GM12878 (cell line): ENCODE measurements around the gene AXIN1. TPM values are rescaled to one million over a fixed set of nuclear protein-coding genes. Genes with fewer than 3 reads are reported as not detected.

Experiments
- ATAC-seq: fragments of 200-7000 bp; cut with Tn5 transposase; 3 replicates; pipeline ENCODE4 v1.9.1; 2020; ENCODE audit warnings: mild to moderate bottlenecking, moderate library complexity
- BruUV-seq: library from RNA; stranded (reverse); fragments of 400-500 nt; replicated peaks from 2 replicates; lab custom pipeline; 2021; lab: Mats Ljungman, UMichigan
- CTCF ChIA-PET: fragments of 300-600 bp; sonication (Branson Sonifier 250); formaldehyde crosslinking; extraction: SDS; loops from one replicate; lab custom pipeline; 2021; ENCODE audit warnings: inconsistent platforms; lab: Yijun Ruan, JAX
- POLR2A ChIA-PET: fragments of 350-600 bp; formaldehyde crosslinking; extraction: SDS; loops from one replicate; lab custom pipeline; 2021; ENCODE audit warnings: inconsistent platforms; lab: Charles Lee
- RAD21 ChIA-PET: fragments of 300-600 bp; sonication (Branson Sonifier 250); formaldehyde crosslinking; loops from one replicate; lab custom pipeline; 2023; ENCODE audit warnings: antibody characterized with exemption; ENCODE audit not compliant: unreplicated experiment; lab: Charles Lee
- SMC1A ChIA-PET: fragments of 300-600 bp; sonication (Branson Sonifier 250); formaldehyde crosslinking; loops from one replicate; lab custom pipeline; 2023; ENCODE audit not compliant: unreplicated experiment, uncharacterized antibody; lab: Charles Lee
- DNase-seq: peaks from one replicate; pipeline ENCODE4 v3.0.0-alpha.2; 2011; ENCODE audit warnings: low read depth, low spot score
- FAIRE-seq: peaks from 3 replicates; lab custom pipeline; 2011; peaks lifted over from hg19 to GRCh38; lab: Jason Lieb, UNC
- H2AFZ ChIP-seq: 2 replicates; pipeline ENCODE4 v1.6.0; 2011; ENCODE audit warnings: low read depth, low read length, control low read depth; ENCODE audit not compliant: control insufficient read depth
- H3K27ac ChIP-seq: 2 replicates; pipeline ENCODE4 v1.5.1; 2011; ENCODE audit warnings: control low read depth; ENCODE audit not compliant: control insufficient read depth, insufficient read depth
- H3K27me3 ChIP-seq, 2 experiments: replicated peaks in 1 of 2; 2 replicates each; pipeline versions ENCODE4 v1.6.0 to v1.6.1; 2011; ENCODE audit warnings: low read length in 1 of 2; ENCODE audit not compliant: control insufficient read depth in 2 of 2, insufficient read depth in 2 of 2
- H3K36me3 ChIP-seq, 2 experiments: 2 replicates each; pipeline ENCODE4 v1.5.1; 2011; ENCODE audit warnings: low read length in 1 of 2; ENCODE audit not compliant: control insufficient read depth in 2 of 2, insufficient read depth in 2 of 2
- H3K4me1 ChIP-seq: 2 replicates; pipeline ENCODE4 v1.6.1; 2011; ENCODE audit warnings: mild to moderate bottlenecking, low read length, moderate library complexity, mixed read lengths; ENCODE audit not compliant: control insufficient read depth, insufficient read depth
- H3K4me2 ChIP-seq: 2 replicates; pipeline ENCODE4 v1.6.0; 2011; ENCODE audit warnings: control low read depth; ENCODE audit not compliant: control insufficient read depth, insufficient read depth
- H3K4me3 ChIP-seq: fragments of 200-600 bp; sonication (generic); 2 replicates; pipeline ENCODE4 v1.5.1; 2016
- H3K79me2 ChIP-seq: 2 replicates; pipeline ENCODE4 v1.6.0; 2011; ENCODE audit warnings: low read length; ENCODE audit not compliant: control insufficient read depth, insufficient read depth
- H3K9ac ChIP-seq: 2 replicates; pipeline ENCODE4 v1.8.0; 2011; ENCODE audit warnings: low read length, control low read depth, mixed read lengths; ENCODE audit not compliant: control insufficient read depth, insufficient read depth
- H3K9me3 ChIP-seq: replicated peaks from 3 replicates; pipeline ENCODE4 v1.5.1; 2011; ENCODE audit warnings: mild to moderate bottlenecking, low read length; ENCODE audit not compliant: control insufficient read depth, insufficient read depth
- H4K20me1 ChIP-seq: 2 replicates; pipeline ENCODE4 v1.6.0; 2011; ENCODE audit not compliant: control insufficient read depth, insufficient read depth
- CHD2 ChIP-seq: IDR thresholded peaks from 2 replicates; pipeline ENCODE4 v1.6.1; 2011; ENCODE audit warnings: low read depth, low read length, improper control_type of control experiment, borderline replicate concordance
- CREB1 ChIP-seq: IDR thresholded peaks from 2 replicates; pipeline ENCODE4 v1.6.1; 2012; ENCODE audit warnings: low read depth, mild to moderate bottlenecking, inconsistent platforms
- FOS ChIP-seq: IDR thresholded peaks from 3 replicates; pipeline ENCODE4 v1.6.1; 2011; ENCODE audit warnings: borderline replicate concordance; ENCODE audit not compliant: insufficient read length; ENCODE audit errors: extremely low read depth
- FOXM1 ChIP-seq: IDR thresholded peaks from 2 replicates; pipeline ENCODE4 v1.6.1; 2012; ENCODE audit warnings: low read depth, mild to moderate bottlenecking, inconsistent platforms, low read length, moderate library complexity
- IKZF2 ChIP-seq, 2 experiments: fragments of 450-650 bp; IDR thresholded peaks; 2 replicates each; pipeline ENCODE4 v1.6.1; 2017; ENCODE audit warnings: mild to moderate bottlenecking in 2 of 2, moderate library complexity in 2 of 2
- KLF5 ChIP-seq: fragments of 450-650 bp; IDR thresholded peaks from 2 replicates; pipeline ENCODE4 v1.6.1; 2014; ENCODE audit warnings: mild to moderate bottlenecking; ENCODE audit not compliant: partially characterized antibody
- LARP7 ChIP-seq: fragments of 450-650 bp; IDR thresholded peaks from 2 replicates; pipeline ENCODE4 v1.6.1; 2017; ENCODE audit warnings: mild to moderate bottlenecking
- MTA2 ChIP-seq: fragments of 450-650 bp; IDR thresholded peaks from 2 replicates; pipeline ENCODE4 v1.6.1; 2016; ENCODE audit warnings: low read depth, mild to moderate bottlenecking, moderate library complexity
- PAX5 ChIP-seq: IDR thresholded peaks from 2 replicates; pipeline ENCODE4 v1.6.1; 2011; ENCODE audit warnings: low read depth, low read length, borderline replicate concordance
- POLR2A ChIP-seq: IDR thresholded peaks from 2 replicates; pipeline ENCODE4 v1.6.1; 2011; ENCODE audit warnings: low read depth, mild to moderate bottlenecking, low read length
- RAD21 ChIP-seq: IDR thresholded peaks from 2 replicates; pipeline ENCODE4 v1.6.1; 2011; ENCODE audit warnings: mild to moderate bottlenecking, low read depth, low read length, moderate library complexity; ENCODE audit not compliant: insufficient read depth
- RCOR1 ChIP-seq: conservative IDR thresholded peaks from 2 replicates; pipeline ENCODE4 v1.6.1; 2012; ENCODE audit warnings: low read depth, low read length, improper control_type of control experiment
- SIN3A ChIP-seq: IDR thresholded peaks from 2 replicates; pipeline ENCODE4 v1.6.1; 2012; ENCODE audit warnings: low read depth, low read length, improper control_type of control experiment
- SMAD5 ChIP-seq: IDR thresholded peaks from 2 replicates; pipeline ENCODE4 v1.6.1; 2016; ENCODE audit warnings: antibody characterized with exemption, low read depth
- TCF12 ChIP-seq: IDR thresholded peaks from 2 replicates; pipeline ENCODE4 v1.6.1; 2011; ENCODE audit warnings: low read depth, mild to moderate bottlenecking, low read length
- WGBS: methylation state at CpG from one replicate; pipeline ENCODE4 v1.1.6; 2016; ENCODE audit warnings: low lambda C conversion rate; ENCODE audit not compliant: insufficient replicate concordance, insufficient coverage; ENCODE audit errors: missing lambda C conversion rate; 5-methylcytosine and 5-hydroxymethylcytosine counted together
- in situ Hi-C: fragments of 300-500 bp; cut with MboI; formaldehyde crosslinking; loops from 9 replicates; pipeline ENCODE4 v1.14.3; 2018; ENCODE audit warnings: mixed read lengths
- intact Hi-C: fragments of 100-400 bp; cut with micrococcal nuclease; formaldehyde crosslinking; loops from one replicate; pipeline ENCODE4 v1.14.2; 2022; ENCODE audit not compliant: unreplicated experiment
- polyA plus RNA-seq, 11 experiments: library from polyadenylated mRNA; depleted of rRNA in 4 of 11; unstranded in 6 of 11; stranded (reverse) in 5 of 11; fragments of >200 nt; fragmentation: Nextera tagmentation in 4 of 11; fragmentation: Illumina TruSeq in 1 of 11; extraction: Ambion mirVana in 4 of 11; extraction: Trizol in 1 of 11; gene quantifications; 1 replicate in 1 of 11; 2 replicates in 10 of 11; pipeline versions ENCODE4 v1.2.1 to v1.2.3, GENCODE V29; 2011 to 2016; ENCODE audit warnings: inconsistent platforms in 2 of 11, missing spikeins in 2 of 11, low read depth in 1 of 11
- total RNA-seq, 4 experiments: library from RNA; depleted of rRNA in 3 of 4; stranded (reverse); fragments of >200 nt in 3 of 4; fragmentation: Illumina TruSeq in 1 of 4; extraction: Trizol in 1 of 4; gene quantifications; 2 replicates each; pipeline versions ENCODE4 v1.2.1 to v1.2.3, GENCODE V29; 2013 to 2021
- TF ChIP-seq, protein P1 (sequence below): fragments of 450-650 bp; IDR thresholded peaks from 2 replicates; pipeline ENCODE4 v1.6.1; 2017; ENCODE audit warnings: mild to moderate bottlenecking, low read depth, inconsistent platforms; ENCODE audit not compliant: poor library complexity, severe bottlenecking
- TF ChIP-seq, protein P2 (sequence below): IDR thresholded peaks from 2 replicates; pipeline ENCODE4 v1.6.1; 2012; ENCODE audit warnings: low read depth, low read length, improper control_type of control experiment
- TF ChIP-seq, protein P3 (sequence below): IDR thresholded peaks from 2 replicates; pipeline ENCODE4 v1.6.1; 2011; ENCODE audit warnings: low read depth, low read length, improper control_type of control experiment, borderline replicate concordance
- TF ChIP-seq, protein P4 (sequence below), 3 experiments: IDR thresholded peaks in 2 of 3; conservative IDR thresholded peaks in 1 of 3; 2 replicates each; pipeline ENCODE4 v1.5.1; 2011; ENCODE audit warnings: low read depth in 3 of 3, low read length in 3 of 3, mild to moderate bottlenecking in 3 of 3, control low read depth in 2 of 3, moderate library complexity in 2 of 3, inconsistent platforms in 1 of 3, mixed read lengths in 1 of 3; ENCODE audit not compliant: control insufficient read depth in 2 of 3, insufficient read depth in 1 of 3; ENCODE audit errors: extremely low read depth in 1 of 3

Gene AXIN1
- total and polyA plus RNA-seq, 10 of the 15 experiments (the other 5 are each of a cell fraction or from before 2014, with no cell fraction given): 0.26 to 27.1 (median 7.7) TPM

GRCh38 chr16:349211-349610, 3.3 kb downstream of the AXIN1 start:
- H2AFZ ChIP-seq: peak overlapping the region; percentile 39; the same call in 1 of the 2 replicates
- H3K4me1 ChIP-seq: peaks cover 21% of the 10 kb centered on the region
- peak; percentile 81; the same call in 1 of the 2 replicates for TF ChIP-seq PAX5
- TF ChIP-seq TCF12: no peak
- TF ChIP-seq POLR2A: peak; percentile 70
- no peak for TF ChIP-seq SMAD5
- no peak for TF ChIP-seq RCOR1
- peak in 1 of 2 experiments; percentile 10; a peak in 2 of 4 replicates for TF ChIP-seq IKZF2 (IDR thresholded peaks at IDR 0.05)
- TF ChIP-seq, protein P1, sequence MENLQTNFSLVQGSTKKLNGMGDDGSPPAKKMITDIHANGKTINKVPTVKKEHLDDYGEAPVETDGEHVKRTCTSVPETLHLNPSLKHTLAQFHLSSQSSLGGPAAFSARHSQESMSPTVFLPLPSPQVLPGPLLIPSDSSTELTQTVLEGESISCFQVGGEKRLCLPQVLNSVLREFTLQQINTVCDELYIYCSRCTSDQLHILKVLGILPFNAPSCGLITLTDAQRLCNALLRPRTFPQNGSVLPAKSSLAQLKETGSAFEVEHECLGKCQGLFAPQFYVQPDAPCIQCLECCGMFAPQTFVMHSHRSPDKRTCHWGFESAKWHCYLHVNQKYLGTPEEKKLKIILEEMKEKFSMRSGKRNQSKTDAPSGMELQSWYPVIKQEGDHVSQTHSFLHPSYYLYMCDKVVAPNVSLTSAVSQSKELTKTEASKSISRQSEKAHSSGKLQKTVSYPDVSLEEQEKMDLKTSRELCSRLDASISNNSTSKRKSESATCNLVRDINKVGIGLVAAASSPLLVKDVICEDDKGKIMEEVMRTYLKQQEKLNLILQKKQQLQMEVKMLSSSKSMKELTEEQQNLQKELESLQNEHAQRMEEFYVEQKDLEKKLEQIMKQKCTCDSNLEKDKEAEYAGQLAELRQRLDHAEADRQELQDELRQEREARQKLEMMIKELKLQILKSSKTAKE: no peak
- TF ChIP-seq KLF5: no peak
- TF ChIP-seq, protein P2, sequence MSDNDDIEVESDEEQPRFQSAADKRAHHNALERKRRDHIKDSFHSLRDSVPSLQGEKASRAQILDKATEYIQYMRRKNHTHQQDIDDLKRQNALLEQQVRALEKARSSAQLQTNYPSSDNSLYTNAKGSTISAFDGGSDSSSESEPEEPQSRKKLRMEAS: peak; percentile 50; the same call in 1 of the 2 replicates
- TF ChIP-seq RAD21: no peak
- TF ChIP-seq CHD2: no peak
- TF ChIP-seq SIN3A: 0 out of 2 replicates have a peak, but pooled peaks have one; percentile 36
- TF ChIP-seq, protein P3, sequence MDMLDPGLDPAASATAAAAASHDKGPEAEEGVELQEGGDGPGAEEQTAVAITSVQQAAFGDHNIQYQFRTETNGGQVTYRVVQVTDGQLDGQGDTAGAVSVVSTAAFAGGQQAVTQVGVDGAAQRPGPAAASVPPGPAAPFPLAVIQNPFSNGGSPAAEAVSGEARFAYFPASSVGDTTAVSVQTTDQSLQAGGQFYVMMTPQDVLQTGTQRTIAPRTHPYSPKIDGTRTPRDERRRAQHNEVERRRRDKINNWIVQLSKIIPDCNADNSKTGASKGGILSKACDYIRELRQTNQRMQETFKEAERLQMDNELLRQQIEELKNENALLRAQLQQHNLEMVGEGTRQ: no peak
- no peak for TF ChIP-seq FOXM1
- peak; percentile 66; the same call in 1 of the 2 replicates for TF ChIP-seq MTA2
- no peak for TF ChIP-seq FOS
- no peak for TF ChIP-seq LARP7
- 0 out of 2 replicates have a peak, but pooled peaks have one; percentile 29 for TF ChIP-seq CREB1
- TF ChIP-seq, protein P4, sequence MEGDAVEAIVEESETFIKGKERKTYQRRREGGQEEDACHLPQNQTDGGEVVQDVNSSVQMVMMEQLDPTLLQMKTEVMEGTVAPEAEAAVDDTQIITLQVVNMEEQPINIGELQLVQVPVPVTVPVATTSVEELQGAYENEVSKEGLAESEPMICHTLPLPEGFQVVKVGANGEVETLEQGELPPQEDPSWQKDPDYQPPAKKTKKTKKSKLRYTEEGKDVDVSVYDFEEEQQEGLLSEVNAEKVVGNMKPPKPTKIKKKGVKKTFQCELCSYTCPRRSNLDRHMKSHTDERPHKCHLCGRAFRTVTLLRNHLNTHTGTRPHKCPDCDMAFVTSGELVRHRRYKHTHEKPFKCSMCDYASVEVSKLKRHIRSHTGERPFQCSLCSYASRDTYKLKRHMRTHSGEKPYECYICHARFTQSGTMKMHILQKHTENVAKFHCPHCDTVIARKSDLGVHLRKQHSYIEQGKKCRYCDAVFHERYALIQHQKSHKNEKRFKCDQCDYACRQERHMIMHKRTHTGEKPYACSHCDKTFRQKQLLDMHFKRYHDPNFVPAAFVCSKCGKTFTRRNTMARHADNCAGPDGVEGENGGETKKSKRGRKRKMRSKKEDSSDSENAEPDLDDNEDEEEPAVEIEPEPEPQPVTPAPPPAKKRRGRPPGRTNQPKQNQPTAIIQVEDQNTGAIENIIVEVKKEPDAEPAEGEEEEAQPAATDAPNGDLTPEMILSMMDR (IDR thresholded peaks at IDR 0.05 in 2 of 3, conservative IDR thresholded peaks at IDR 0.05 in 1 of 3; ENCODE audit: control insufficient read depth in 2 of 3, extremely low read depth in 1 of 3, insufficient read depth in 1 of 3, low read depth in 3 of 3, low read length in 3 of 3): no peak

More at GRCh38 chr16:349211-349610, 3.3 kb downstream of the AXIN1 start:
- peak; percentile 50 for DNase-seq
- ChIA-PET RAD21 (interaction anchor here (1.0 to 4.0 kb wide), 8 partner anchors 13 to 242 kb away, joined by 3 to 28 read pairs (median 4); partner anchors contain the start of genes CAPN15, FAM234A and LUC7L), SMC1A (interaction anchor here (0.9 to 2.3 kb wide), 11 partner anchors 11 to 296 kb away, joined by 3 to 11 read pairs (median 4); partner anchors contain the start of gene POLR3K), CTCF (interaction anchor here (0.8 to 3.3 kb wide), 11 partner anchors 11 to 252 kb away, joined by 3 to 20 read pairs (median 5); partner anchors contain the start of genes FAM234A and LUC7L), POLR2A (interaction anchor here (0.6 to 4.8 kb wide), 10 partner anchors 27 to 212 kb away, joined by 3 to 33 read pairs (median 3); partner anchors contain the start of genes FAM234A and RAB11FIP3)
- BruUV-seq: no TSS peak
- peak overlapping the region; percentile 22 for H3K27ac ChIP-seq
- H3K36me3 ChIP-seq: peaks cover 0 to 5% of the 10 kb centered on the region in 2 experiments; a peak in 1 of 4 replicates
- peaks cover 33% of the 10 kb centered on the region for H3K79me2 ChIP-seq
- H3K9ac ChIP-seq: no peak overlapping the region
- no peaks in the 10 kb centered on the region for H3K9me3 ChIP-seq
- FAIRE-seq: peak; percentile 96
- H4K20me1 ChIP-seq: no peaks in the 10 kb centered on the region
- peak overlapping the region; percentile 74 for H3K4me2 ChIP-seq
- WGBS: 3% methylated on average over 7 of the region's 7 CpGs
- intact Hi-C loops: loop anchor here (2.0 kb wide), 1 partner anchor 114 kb away; the partner anchor contains the start of gene FAM234A
- H3K27me3 ChIP-seq: no peaks in the 10 kb centered on the region
- in situ Hi-C loops: loop anchor here (5.0 kb wide), 1 partner anchor 117 kb away; the partner anchor contains the start of gene FAM234A
- peak; percentile 73 for ATAC-seq
- H3K4me3 ChIP-seq: peak overlapping the region; percentile 29; the same call in 1 of the 2 replicates
